GM23338 (cell line): ENCODE results near the gene IGDCC3. TPM values are rescaled to one million over a fixed set of nuclear protein-coding genes. Genes with fewer than 3 reads are reported as not detected.

Experiments
- ATAC-seq: fragments of 200-7000 bp; cut with Tn5 transposase; 3 replicates; pipeline ENCODE4 v1.9.1; 2020
- DNase-seq: peaks from one replicate; pipeline ENCODE4 v3.0.0-alpha.2; 2015; ENCODE audit warnings: low spot score
- H2AFZ ChIP-seq: fragments of 200-600 bp; sonication (generic); 2 replicates; pipeline ENCODE4 v1.8.0; 2016; ENCODE audit warnings: antibody characterized with exemption, mild to moderate bottlenecking, moderate library complexity
- H3F3A ChIP-seq: fragments of 200-600 bp; sonication (generic); replicated peaks from 2 replicates; pipeline ENCODE4 v1.8.0; 2017; ENCODE audit warnings: antibody characterized with exemption, mixed run types, low read depth
- H3K27ac ChIP-seq: fragments of 200-600 bp; sonication (generic); 2 replicates; pipeline ENCODE4 v1.6.1; 2016; ENCODE audit warnings: low read depth
- H3K27me3 ChIP-seq: fragments of 200-600 bp; sonication (generic); 2 replicates; pipeline ENCODE4 v1.8.0; 2016; ENCODE audit warnings: mild to moderate bottlenecking, mixed run types, moderate library complexity; ENCODE audit not compliant: insufficient read depth
- H3K36me3 ChIP-seq: fragments of 200-600 bp; sonication (generic); 2 replicates; pipeline ENCODE4 v1.8.0; 2016; ENCODE audit warnings: mild to moderate bottlenecking; ENCODE audit not compliant: insufficient read depth
- H3K4me1 ChIP-seq: fragments of 200-600 bp; sonication (generic); 2 replicates; pipeline ENCODE4 v1.8.0; 2016; ENCODE audit warnings: mild to moderate bottlenecking, moderate library complexity; ENCODE audit not compliant: insufficient read depth
- H3K4me2 ChIP-seq: fragments of 200-600 bp; sonication (generic); 2 replicates; pipeline ENCODE4 v1.7.1; 2017; ENCODE audit warnings: mixed run types
- H3K4me3 ChIP-seq: fragments of 200-600 bp; sonication (generic); 2 replicates; pipeline ENCODE4 v1.6.1; 2016; ENCODE audit warnings: mixed run types
- H3K79me2 ChIP-seq: fragments of 200-600 bp; sonication (generic); replicated peaks from 2 replicates; pipeline ENCODE4 v1.8.0; 2017; ENCODE audit warnings: mild to moderate bottlenecking; ENCODE audit not compliant: insufficient read depth
- H3K9me2 ChIP-seq: fragments of 200-600 bp; sonication (generic); 2 replicates; pipeline ENCODE4 v1.8.0; 2017; ENCODE audit not compliant: insufficient read depth
- H4K20me1 ChIP-seq: fragments of 200-600 bp; sonication (generic); replicated peaks from 2 replicates; pipeline ENCODE4 v1.8.0; 2017; ENCODE audit warnings: mild to moderate bottlenecking; ENCODE audit not compliant: insufficient read depth
- H3K27ac Mint-ChIP-seq: 2 replicates; pipeline ENCODE4 v1.8.0; 2020; ENCODE audit warnings: inconsistent platforms, mild to moderate bottlenecking, moderate library complexity, mixed read lengths
- H3K27me3 Mint-ChIP-seq: 3 replicates; pipeline ENCODE4 v1.8.0; 2022; ENCODE audit warnings: low read depth, mild to moderate bottlenecking, moderate library complexity, mixed read lengths, inconsistent platforms; ENCODE audit not compliant: insufficient read depth, poor library complexity
- H3K36me3 Mint-ChIP-seq: 3 replicates; pipeline ENCODE4 v1.8.0; 2021; ENCODE audit warnings: low read depth, mild to moderate bottlenecking, inconsistent platforms, moderate library complexity, mixed read lengths
- H3K4me1 Mint-ChIP-seq: 3 replicates; pipeline ENCODE4 v1.8.0; 2020; ENCODE audit warnings: mild to moderate bottlenecking, inconsistent platforms, mixed read lengths
- H3K4me3 Mint-ChIP-seq: 3 replicates; pipeline ENCODE4 v1.8.0; 2021; ENCODE audit warnings: moderate library complexity, mild to moderate bottlenecking, inconsistent platforms, mixed read lengths
- H3K9me3 Mint-ChIP-seq: 3 replicates; pipeline ENCODE4 v1.8.0; 2020; ENCODE audit warnings: moderate library complexity, mild to moderate bottlenecking, inconsistent platforms, mixed read lengths
- CREB1 ChIP-seq: fragments of 250-450 bp; sonication (Bioruptor Pico); IDR thresholded peaks from 2 replicates; pipeline ENCODE4 v1.5.0; 2020; ENCODE audit warnings: low read depth, mild to moderate bottlenecking, moderate library complexity
- CTCF ChIP-seq, 2 experiments: fragments of 200-600 bp in 1 of 2; sonication (generic) in 1 of 2; conservative IDR thresholded peaks; 2 replicates each; pipeline versions ENCODE4 v1.5.1 to v1.6.1; 2016 to 2017; ENCODE audit warnings: antibody characterized with exemption in 2 of 2, low read depth in 2 of 2, mild to moderate bottlenecking in 2 of 2, moderate library complexity in 1 of 2
- ETS1 ChIP-seq: IDR thresholded peaks from 2 replicates; pipeline ENCODE4 v1.6.1; 2016; ENCODE audit warnings: antibody characterized with exemption
- EZH2phosphoT487 ChIP-seq: fragments of 200-600 bp; sonication (generic); IDR thresholded peaks from one replicate; pipeline ENCODE4 v1.8.1; 2018; ENCODE audit warnings: antibody characterized with exemption; ENCODE audit not compliant: unreplicated experiment
- NANOG ChIP-seq: IDR thresholded peaks from 2 replicates; pipeline ENCODE4 v1.6.1; 2016; ENCODE audit warnings: antibody characterized with exemption, borderline replicate concordance
- POLR2AphosphoS5 ChIP-seq: IDR thresholded peaks from 2 replicates; pipeline ENCODE4 v1.6.1; 2016; ENCODE audit warnings: antibody characterized with exemption, low read depth
- STAT1 ChIP-seq: IDR thresholded peaks from one replicate; pipeline ENCODE4 v1.6.1; 2016; ENCODE audit warnings: antibody characterized with exemption; ENCODE audit not compliant: unreplicated experiment
- ZNF114 ChIP-seq: fragments of 250-450 bp; sonication (Bioruptor Pico); IDR thresholded peaks from 2 replicates; pipeline ENCODE4 v1.5.0; 2020; ENCODE audit warnings: mild to moderate bottlenecking, moderate library complexity
- ZNF331 ChIP-seq: fragments of 250-450 bp; sonication (Bioruptor Pico); IDR thresholded peaks from 2 replicates; pipeline ENCODE4 v1.5.0; 2020; ENCODE audit warnings: low read depth, mild to moderate bottlenecking, moderate library complexity
- ZNF462 ChIP-seq: fragments of 250-450 bp; sonication (Bioruptor Pico); IDR thresholded peaks from 2 replicates; pipeline ENCODE4 v1.5.0; 2020; ENCODE audit warnings: mild to moderate bottlenecking, moderate library complexity
- polyA plus RNA-seq: library from polyadenylated mRNA; unstranded; fragments of >200 nt; fragmentation: Nextera tagmentation; extraction: Ambion mirVana; gene quantifications from 2 replicates; pipeline ENCODE4 v1.2.1, GENCODE V29; 2016
- total RNA-seq: library from RNA; depleted of rRNA; stranded (reverse); fragments of >200 nt; shearing (Covaris generic); gene quantifications from 2 replicates; pipeline ENCODE4 v1.2.3, GENCODE V29; 2014

Gene IGDCC3
- total and polyA plus RNA-seq, 2 experiments from 2014 or later: 15.3 to 30.7 TPM

- TF ChIP-seq ZNF462 (CRISPR knock-in tag): no peak
- TF ChIP-seq ZNF331 (CRISPR knock-in tag): no peak
- TF ChIP-seq CREB1 (CRISPR knock-in tag): no peak
- no peak for TF ChIP-seq STAT1
Observed at GRCh38 chr15:65388306-65389080, 10.7 kb upstream of the IGDCC3 start (continued).

DNA sequence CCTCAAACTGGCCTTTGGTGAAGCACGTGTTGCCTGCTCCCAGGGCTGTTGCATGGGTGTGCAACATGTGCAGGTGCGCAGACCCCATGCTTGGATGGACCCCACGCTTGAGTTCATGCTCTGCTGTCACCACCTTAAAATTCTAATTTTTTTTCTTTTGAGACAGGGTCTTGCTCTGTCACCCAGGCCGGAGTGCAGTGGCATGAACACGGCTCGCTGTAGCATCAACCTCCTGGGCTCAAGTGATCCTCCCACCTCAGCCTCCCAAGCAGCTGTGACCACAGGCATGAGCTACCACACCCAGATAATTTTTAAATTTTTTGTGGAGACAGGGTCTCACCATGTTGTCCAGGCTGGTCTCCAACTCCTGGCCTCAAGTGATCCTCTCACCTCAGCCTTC is 9.1 kb upstream of the IGDCC3 start:
- H3K4me1 Mint-ChIP-seq: peaks cover 24% of the 10 kb centered on the region
- Histone ChIP-seq H2AFZ (no peak overlapping the region), H4K20me1 (no peaks in the 10 kb centered on the region), H3K4me3 (no peak overlapping the region), H3K79me2 (no peaks in the 10 kb centered on the region), H3K27me3 (peaks cover 7% of the 10 kb centered on the region; the same call in 1 of the 2 replicates), H3K4me2 (no peak overlapping the region), H3K36me3 (no peaks in the 10 kb centered on the region), H3K9me2 (no peaks in the 10 kb centered on the region), H3K4me1 (peaks cover 15% of the 10 kb centered on the region; the same call in 1 of the 2 replicates), H3K27ac (no peak overlapping the region), H3F3A (peaks cover 9% of the 10 kb centered on the region; the same call in 1 of the 2 replicates)
- no peak overlapping the region for H3K27ac Mint-ChIP-seq
- ATAC-seq (no peak), DNase-seq (no peak)
- no peaks in the 10 kb centered on the region for H3K9me3 Mint-ChIP-seq
- H3K27me3 Mint-ChIP-seq: peaks cover 12% of the 10 kb centered on the region
- H3K4me3 Mint-ChIP-seq: no peak overlapping the region
- peaks cover 41% of the 10 kb centered on the region for H3K36me3 Mint-ChIP-seq
- TF ChIP-seq EZH2phosphoT487: no peak
- no peak for TF ChIP-seq CTCF (conservative IDR thresholded peaks at IDR 0.05; ENCODE audit: low read depth in 2 of 2)
- TF ChIP-seq CREB1 (CRISPR knock-in tag): no peak
- TF ChIP-seq ETS1: no peak
- no peak for TF ChIP-seq POLR2AphosphoS5
- TF ChIP-seq ZNF114 (CRISPR knock-in tag): no peak
- no peak for TF ChIP-seq NANOG
